Activated B cell treated with CpG ODN at 0.5 μM for 24 hours (primary cell): ENCODE measurements around the gene RASGRP3. TPM values are rescaled to one million over a fixed set of nuclear protein-coding genes. Genes with fewer than 3 reads are reported as not detected.
A peak's percentile ranks its signal among the peaks of the same experiment; 100 is the strongest.

Source experiments
- ATAC-seq: fragments of 200-7000 bp; cut with Tn5 transposase; one replicate; pipeline ENCODE4 v1.10.0; 2021; ENCODE audit warnings: low read depth, mild to moderate bottlenecking, moderate library complexity
- CTCF ChIA-PET: fragments of 350-600 bp; sonication (Branson Sonifier 250); formaldehyde crosslinking; loops from one replicate; lab custom pipeline; 2021; ENCODE audit warnings: antibody characterized with exemption; lab: Charles Lee
- POLR2A ChIA-PET: fragments of 350-600 bp; sonication (Branson Sonifier 250); formaldehyde crosslinking; loops from one replicate; lab custom pipeline; 2021; ENCODE audit warnings: antibody characterized with exemption; lab: Charles Lee
- DNase-seq: peaks from one replicate; pipeline ENCODE4 v3.0.0; 2022
- H3K27ac Mint-ChIP-seq: one replicate; pipeline ENCODE4 v1.8.0; 2020; ENCODE audit warnings: mixed read lengths
- H3K27me3 Mint-ChIP-seq: one replicate; pipeline ENCODE4 v1.8.0; 2021; ENCODE audit warnings: mixed read lengths
- H3K36me3 Mint-ChIP-seq: one replicate; pipeline ENCODE4 v1.8.0; 2021; ENCODE audit warnings: low read depth, mixed read lengths
- H3K4me1 Mint-ChIP-seq: one replicate; pipeline ENCODE4 v1.8.0; 2021; ENCODE audit warnings: mixed read lengths
- H3K4me3 Mint-ChIP-seq: one replicate; pipeline ENCODE4 v1.8.0; 2020; ENCODE audit warnings: mild to moderate bottlenecking, mixed read lengths
- H3K9me3 Mint-ChIP-seq: one replicate; pipeline ENCODE4 v1.8.0; 2020; ENCODE audit warnings: mixed read lengths
- CTCF ChIP-seq: fragments of 200-600 bp; IDR thresholded peaks from one replicate; pipeline ENCODE4 v1.8.0; 2022; ENCODE audit warnings: antibody characterized with exemption, mild to moderate bottlenecking
- intact Hi-C: fragments of 100-400 bp; cut with micrococcal nuclease; formaldehyde crosslinking; loops from one replicate; pipeline ENCODE4 v1.15.1; 2024
- total RNA-seq: library from RNA; stranded (reverse); gene quantifications from 2 replicates; pipeline ENCODE4 v1.2.3, GENCODE V29; 2022

The RASGRP3 gene
- total RNA-seq, 1 donor from 2014 or later: 205 TPM

- no peak for TF ChIP-seq CTCF
- POLR2A ChIA-PET: interaction anchor here (0.9 to 11.3 kb wide), 6 partner anchors 14 to 120 kb away, joined by 4 to 421 read pairs (median 7); partner anchors contain the start of gene FAM98A
- ATAC-seq (peak; percentile 10), DNase-seq (no peak)
- H3K9me3 Mint-ChIP-seq: no peaks in the 10 kb centered on the region
- H3K4me3 Mint-ChIP-seq: peak overlapping the region; percentile 97
- H3K27ac Mint-ChIP-seq: peak overlapping the region; percentile 98
- peaks cover 64% of the 10 kb centered on the region for H3K36me3 Mint-ChIP-seq
- peaks cover 78% of the 10 kb centered on the region for H3K4me1 Mint-ChIP-seq
- CTCF ChIA-PET: interaction anchor here (1.0 to 2.3 kb wide), 4 partner anchors 15 to 104 kb away, joined by 3 to 7 read pairs (median 5); no protein-coding TSS in a partner anchor
- intact Hi-C loops: loop anchor here (1.0 to 10.0 kb wide), 3 partner anchors 9 to 1124 kb away; partner anchors contain the start of gene BIRC6
- H3K27me3 Mint-ChIP-seq: no peaks in the 10 kb centered on the region
Measured at GRCh38 chr2:33478968-33479731, 2.7 kb downstream of the RASGRP3 start.

- intact Hi-C loops: no loop called here
- H3K36me3 Mint-ChIP-seq: peaks cover 73% of the 10 kb centered on the region
- no peaks in the 10 kb centered on the region for H3K27me3 Mint-ChIP-seq
- ChIA-PET CTCF (no interaction called here), POLR2A (interaction anchor here (0.7 to 11.3 kb wide), 3 partner anchors 11 to 228 kb away, joined by 3 to 421 read pairs (median 4); partner anchors contain the start of gene FAM98A)
- ATAC-seq (no peak), DNase-seq (no peak)
- peaks cover 93% of the 10 kb centered on the region for H3K4me1 Mint-ChIP-seq
- peak overlapping the region; percentile 71 for H3K27ac Mint-ChIP-seq
- no peak for TF ChIP-seq CTCF
- H3K4me3 Mint-ChIP-seq: peak overlapping the region; percentile 1
- peaks cover 2% of the 10 kb centered on the region for H3K9me3 Mint-ChIP-seq
Measured at GRCh38 chr2:33482518-33482917, 6.1 kb downstream of the RASGRP3 start.

- ATAC-seq: peak; percentile 46
Measured at GRCh38 chr2:33484042-33484621, 7.7 kb downstream of the RASGRP3 start.

GRCh38 chr2:33485051-33485450 lies 8.6 kb downstream of the RASGRP3 start:
- peaks cover 69% of the 10 kb centered on the region for H3K36me3 Mint-ChIP-seq
- H3K27me3 Mint-ChIP-seq: no peaks in the 10 kb centered on the region
- intact Hi-C loops: no loop called here
- peaks cover 2% of the 10 kb centered on the region for H3K9me3 Mint-ChIP-seq
- no peak for ATAC-seq
- CTCF ChIA-PET: interaction anchor here (1.5 kb wide), 1 partner anchor 13 kb away, joined by 5 read pairs; no protein-coding TSS in a partner anchor
- H3K4me3 Mint-ChIP-seq: peak overlapping the region; percentile 76
- no peak for DNase-seq
- peaks cover 95% of the 10 kb centered on the region for H3K4me1 Mint-ChIP-seq
- TF ChIP-seq CTCF: no peak
- H3K27ac Mint-ChIP-seq: peak overlapping the region; percentile 97
- POLR2A ChIA-PET: interaction anchor here (0.8 to 16.0 kb wide), 3 partner anchors 4 to 46 kb away, joined by 3 to 421 read pairs (median 421); partner anchors contain the start of gene RASGRP3

More at GRCh38 chr2:33484042-33484621, 7.7 kb downstream of the RASGRP3 start:
- intact Hi-C loops: loop anchor here (1.0 kb wide), 2 partner anchors 8 to 13 kb away; partner anchors contain the start of gene RASGRP3
- peak overlapping the region; percentile 97 for H3K27ac Mint-ChIP-seq
- peaks cover 2% of the 10 kb centered on the region for H3K9me3 Mint-ChIP-seq
- H3K27me3 Mint-ChIP-seq: no peaks in the 10 kb centered on the region
- no peak for DNase-seq
- peak overlapping the region; percentile 76 for H3K4me3 Mint-ChIP-seq
- no peak for TF ChIP-seq CTCF
- ChIA-PET POLR2A (interaction anchor here (0.6 to 11.3 kb wide), 7 partner anchors 9 to 115 kb away, joined by 3 to 421 read pairs (median 5); partner anchors contain the start of gene FAM98A), CTCF (no interaction called here)
- H3K36me3 Mint-ChIP-seq: peaks cover 70% of the 10 kb centered on the region
- H3K4me1 Mint-ChIP-seq: peaks cover 94% of the 10 kb centered on the region
